Omental fat pad (tissue), 4 donors: ENCODE results near the gene SHB. TPM values are rescaled to one million over a fixed set of nuclear protein-coding genes. Genes with fewer than 3 reads are reported as not detected.

Experiments
- ATAC-seq: fragments of 150-250 bp; one replicate; pipeline ENCODE4 v1.9.1; 2016; ENCODE audit warnings: mild to moderate bottlenecking, moderate library complexity; ENCODE audit not compliant: low FRiP score
- DNase-seq: peaks from one replicate; pipeline ENCODE4 v3.0.0-alpha.2; 2019; ENCODE audit warnings: low spot score
- CTCF ChIP-seq, 3 donors: fragments of 450-650 bp; IDR thresholded peaks; one replicate each; pipeline ENCODE4 v1.5.1; 2016 to 2017; ENCODE audit warnings: antibody characterized with exemption in 3 of 3, mild to moderate bottlenecking in 3 of 3, moderate library complexity in 2 of 3
- total RNA-seq, 4 donors: library from RNA; depleted of rRNA; stranded (reverse); fragments of >200 nt; gene quantifications; one replicate each; pipeline ENCODE4 v1.1.0, GENCODE V29; 2016

The SHB gene
- total RNA-seq, 4 donors from 2014 or later = 10.4 to 61.6 (median 20.7) TPM

DNA sequence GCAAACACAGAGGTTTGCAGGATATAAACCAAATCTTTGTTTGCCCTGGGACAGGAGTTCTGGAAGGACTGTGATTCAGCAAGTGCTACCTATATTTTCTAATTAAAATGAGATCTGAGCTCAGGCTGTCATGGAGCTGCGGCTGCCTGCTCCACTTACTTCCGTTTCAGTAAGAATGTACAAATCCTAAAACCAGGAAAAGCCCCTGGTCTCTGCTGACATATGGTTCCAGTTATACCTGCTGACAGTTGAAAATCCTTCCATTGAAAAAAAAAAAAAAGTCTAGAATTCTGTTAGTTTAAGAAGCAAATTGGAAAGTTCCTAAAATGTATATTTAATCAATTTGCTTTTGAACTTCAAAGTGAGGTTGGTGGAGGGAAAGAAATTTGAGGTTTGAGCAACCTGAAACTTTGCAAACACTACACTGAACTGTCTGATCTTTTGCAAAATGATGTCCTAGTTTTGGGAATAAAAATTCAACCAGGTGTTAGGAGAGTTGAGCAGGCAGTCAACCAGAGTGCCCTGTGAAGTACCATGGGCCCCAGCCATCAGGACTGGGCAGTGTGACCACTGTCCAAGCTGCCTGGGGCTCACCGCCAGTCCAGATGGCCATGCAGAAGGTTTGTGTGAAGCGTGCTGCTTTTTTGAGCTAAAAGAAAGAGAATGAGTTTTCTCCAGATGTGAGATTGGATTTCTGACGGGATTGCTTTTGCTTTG is 50.6 kb downstream of the SHB start:
- TF ChIP-seq CTCF (IDR thresholded peaks at IDR 0.05) = no peak
- DNase-seq = no peak
- ATAC-seq = no peak

DNA sequence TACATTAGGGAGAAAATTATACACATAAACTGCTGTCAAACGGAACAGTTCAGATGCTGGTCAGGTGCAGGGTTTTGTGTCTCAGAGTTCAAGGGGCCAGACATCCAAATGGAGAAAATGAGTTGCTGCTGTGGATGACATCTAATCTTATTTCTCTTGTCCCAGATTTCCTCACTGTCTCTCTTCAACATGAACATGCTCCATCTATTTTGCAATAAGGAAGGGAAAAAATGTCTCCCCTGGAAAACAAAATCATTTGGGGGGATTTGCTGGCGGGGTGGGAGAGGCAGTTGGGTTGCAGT is 51.2 kb downstream of the SHB start:
- DNase-seq = no peak
- TF ChIP-seq CTCF (IDR thresholded peaks at IDR 0.05) = no peak
- no peak for ATAC-seq

DNA sequence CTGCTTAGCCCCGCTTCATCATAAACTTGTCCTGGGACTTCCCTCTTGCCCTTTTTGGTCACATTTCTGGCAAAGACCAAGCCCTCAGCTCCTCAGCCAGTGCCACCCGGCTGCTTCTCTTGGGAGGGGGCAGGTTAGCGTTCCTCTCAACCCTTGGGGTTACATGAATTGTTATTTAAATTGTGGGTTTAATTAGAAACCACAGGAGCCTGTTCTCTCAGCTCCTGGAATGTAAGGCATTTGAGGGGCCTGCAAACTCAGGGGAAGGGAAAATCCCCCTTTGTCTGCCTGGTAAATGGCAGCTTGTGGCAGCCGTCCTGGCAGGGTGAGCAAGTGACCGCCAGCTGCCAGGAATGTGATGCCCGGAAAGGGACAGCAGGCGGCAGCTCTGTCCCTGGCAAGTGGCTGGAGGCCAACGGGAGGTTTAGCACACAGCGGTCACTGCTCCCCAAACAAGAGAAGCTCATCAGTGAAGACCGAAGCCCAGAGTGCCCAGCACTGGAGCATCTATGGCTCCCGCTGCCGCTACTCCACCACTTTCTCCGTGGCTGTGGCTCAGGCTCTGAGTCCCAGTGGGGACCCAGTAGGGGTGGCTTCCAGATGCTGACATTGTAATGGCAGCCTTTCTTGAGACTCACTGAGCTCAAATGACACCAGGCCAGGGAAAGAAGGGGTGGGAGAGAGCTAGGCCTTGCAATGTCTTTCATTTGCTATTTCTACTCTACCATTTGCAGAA is 51.7 kb downstream of the SHB start:
- TF ChIP-seq CTCF (IDR thresholded peaks at IDR 0.05) = no peak
- ATAC-seq = no peak
- no peak for DNase-seq

- DNase-seq (no peak), ATAC-seq (no peak)
- TF ChIP-seq CTCF (IDR thresholded peaks at IDR 0.05) = no peak
These were observed 52.5 kb downstream of the SHB start for GRCh38 chr9:38016375-38017135.

DNA sequence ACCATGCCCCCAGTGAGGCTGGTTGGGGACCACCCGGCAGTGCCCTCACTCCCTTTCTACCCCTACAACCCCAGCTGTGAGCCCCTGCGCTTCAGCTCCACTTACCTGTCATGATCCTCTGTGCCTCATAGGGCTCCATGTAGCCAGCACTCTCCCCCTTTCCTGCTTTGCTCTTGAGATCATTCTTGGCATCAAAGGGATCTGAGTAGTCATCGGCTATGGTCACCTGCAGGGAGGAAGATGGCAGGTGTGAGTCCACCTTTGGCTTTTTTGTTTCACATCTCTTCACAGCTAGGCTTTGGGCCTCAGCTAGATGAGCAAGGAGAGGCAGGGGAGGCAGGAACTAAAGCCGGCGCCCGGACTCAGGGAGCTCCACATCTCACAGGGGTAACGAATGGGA is 53.1 kb downstream of the SHB start:
- ATAC-seq (no peak), DNase-seq (no peak)
- TF ChIP-seq CTCF (IDR thresholded peaks at IDR 0.05) = no peak

DNA sequence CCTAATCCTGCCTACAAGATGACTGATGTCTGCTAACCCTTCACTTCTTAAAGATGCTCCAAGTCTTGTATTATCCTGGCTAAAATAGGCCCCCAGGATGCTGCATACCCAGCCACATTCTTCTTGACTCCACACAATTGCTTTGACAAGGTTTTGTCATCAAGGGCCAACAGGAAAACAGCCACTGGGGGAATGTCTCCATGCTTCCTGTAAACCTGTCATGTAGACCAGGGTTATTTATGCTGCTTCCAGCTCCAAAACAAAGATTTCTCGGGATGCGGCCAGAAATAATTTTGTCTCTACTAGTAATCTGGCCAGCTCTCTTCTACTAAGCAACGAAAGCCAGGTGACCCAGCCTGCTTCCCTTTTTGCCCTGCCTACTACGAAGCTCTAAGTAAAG is 53.8 kb downstream of the SHB start:
- no peak for TF ChIP-seq CTCF (IDR thresholded peaks at IDR 0.05)
- no peak for DNase-seq
- ATAC-seq = no peak
